Measurements from ENCODE around the gene GULP1. TPM values are rescaled to one million over a fixed set of nuclear protein-coding genes. Genes with fewer than 3 reads are reported as not detected.

The GULP1 gene
- total and polyA plus RNA-seq, 2 of the 13 experiments (the other 11 are each of a cell fraction or from before 2014, with no cell fraction given) = 0.15 TPM; not detected in 1

DNA sequence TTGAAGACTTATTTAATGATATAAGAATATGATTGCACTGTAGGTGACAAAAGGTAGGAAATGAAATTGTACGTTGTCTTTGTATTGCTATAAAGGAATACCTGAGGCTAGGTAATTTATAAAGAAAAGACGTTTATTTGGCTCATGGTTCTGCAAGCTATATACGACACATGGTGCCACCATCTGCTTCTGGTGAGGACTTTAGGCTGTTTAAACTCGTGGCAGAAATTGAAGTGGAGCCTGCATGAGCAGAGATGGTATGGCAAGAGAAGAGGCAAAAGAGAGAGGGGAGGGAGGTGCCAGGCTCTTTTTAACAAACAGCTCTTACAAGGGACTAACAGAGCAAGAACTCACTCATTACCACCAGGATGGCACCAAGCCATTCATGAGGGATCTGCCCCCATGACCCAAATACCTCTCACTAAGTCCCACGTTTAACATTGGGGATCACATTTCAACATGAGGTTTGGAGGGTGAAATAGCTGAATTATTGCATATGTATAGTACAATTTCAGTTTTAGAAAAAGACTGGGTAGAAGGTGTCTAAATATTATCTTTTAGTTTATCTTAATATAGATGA is 86.8 kb downstream of the GULP1 start (continued):
- TF ChIP-seq, protein P1, sequence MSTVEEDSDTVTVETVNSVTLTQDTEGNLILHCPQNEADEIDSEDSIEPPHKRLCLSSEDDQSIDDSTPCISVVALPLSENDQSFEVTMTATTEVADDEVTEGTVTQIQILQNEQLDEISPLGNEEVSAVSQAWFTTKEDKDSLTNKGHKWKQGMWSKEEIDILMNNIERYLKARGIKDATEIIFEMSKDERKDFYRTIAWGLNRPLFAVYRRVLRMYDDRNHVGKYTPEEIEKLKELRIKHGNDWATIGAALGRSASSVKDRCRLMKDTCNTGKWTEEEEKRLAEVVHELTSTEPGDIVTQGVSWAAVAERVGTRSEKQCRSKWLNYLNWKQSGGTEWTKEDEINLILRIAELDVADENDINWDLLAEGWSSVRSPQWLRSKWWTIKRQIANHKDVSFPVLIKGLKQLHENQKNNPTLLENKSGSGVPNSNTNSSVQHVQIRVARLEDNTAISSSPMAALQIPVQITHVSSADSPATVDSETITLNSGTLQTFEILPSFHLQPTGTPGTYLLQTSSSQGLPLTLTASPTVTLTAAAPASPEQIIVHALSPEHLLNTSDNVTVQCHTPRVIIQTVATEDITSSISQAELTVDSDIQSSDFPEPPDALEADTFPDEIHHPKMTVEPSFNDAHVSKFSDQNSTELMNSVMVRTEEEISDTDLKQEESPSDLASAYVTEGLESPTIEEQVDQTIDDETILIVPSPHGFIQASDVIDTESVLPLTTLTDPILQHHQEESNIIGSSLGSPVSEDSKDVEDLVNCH (CRISPR knock-in tag; IDR thresholded peaks at IDR 0.05) = no peak
- no peak for TF ChIP-seq PPARG (CRISPR knock-in tag; conservative IDR thresholded peaks at IDR 0.05)

GRCh38 chr2:188379748-188380147 is 88.1 kb downstream of the GULP1 start:
- DNase-seq (ENCODE audit: low spot score) = no peak
- no TSS peak for BruUV-seq (replicated peaks)
- Histone ChIP-seq H3K27me3 (ENCODE audit: control insufficient read depth in 1 of 2, insufficient read depth in 2 of 2, low read length in 2 of 2) (no peaks in the 10 kb centered on the region), H3K4me2 (ENCODE audit: low read depth, low read length) (no peak overlapping the region), H3K9ac (ENCODE audit: insufficient read depth, low read depth, low read length) (no peak overlapping the region), H3K79me2 (ENCODE audit: insufficient read depth, low read length) (no peaks in the 10 kb centered on the region), H2AFZ (ENCODE audit: low read length) (no peak overlapping the region), H3K27ac (ENCODE audit: extremely low read length, insufficient read depth, low read length) (no peak overlapping the region), H3K36me3 (replicated peaks in 1 of 2; ENCODE audit: control insufficient read depth in 1 of 2, insufficient read depth in 2 of 2, low read length in 2 of 2) (no peaks in the 10 kb centered on the region), H3K4me1 (ENCODE audit: insufficient read depth, low read length) (no peaks in the 10 kb centered on the region), H4K20me1 (ENCODE audit: insufficient read depth, low read length) (no peaks in the 10 kb centered on the region), H3K9me3 (ENCODE audit: low read length) (no peaks in the 10 kb centered on the region), H3K4me3 (replicated peaks in 1 of 3; ENCODE audit: insufficient read depth in 1 of 3, low read depth in 2 of 3, low read length in 3 of 3) (no peak overlapping the region)
- POLR2A ChIA-PET = no interaction called here
- FAIRE-seq = no peak
- intact Hi-C loops (cut with micrococcal nuclease; ENCODE audit: unreplicated experiment) (no loop called here), in situ Hi-C loops (cut with HindIII; ENCODE audit: extremely low pct_ligation_motif_present, low pct_unique_long_range_greater_than_20kb) (no loop called here)
- no peak for TF ChIP-seq ELF3 (CRISPR knock-in tag; IDR thresholded peaks at IDR 0.05)
- TF ChIP-seq GTF3A (CRISPR knock-in tag; conservative IDR thresholded peaks at IDR 0.05) = no peak
- no peak for TF ChIP-seq GABPA (IDR thresholded peaks at IDR 0.05; ENCODE audit: low read depth, low read length)
- TF ChIP-seq GABPA (CRISPR knock-in tag; IDR thresholded peaks at IDR 0.05; ENCODE audit: low read depth) = no peak
- TF ChIP-seq RORA (CRISPR knock-in tag; IDR thresholded peaks at IDR 0.05) = no peak
- TF ChIP-seq ZNF333 (CRISPR knock-in tag; IDR thresholded peaks at IDR 0.05; ENCODE audit: borderline replicate concordance) = no peak
- no peak for TF ChIP-seq FOXK1 (CRISPR knock-in tag; IDR thresholded peaks at IDR 0.05; ENCODE audit: borderline replicate concordance, low read depth)
- no peak for TF ChIP-seq ZNF747 (CRISPR knock-in tag; IDR thresholded peaks at IDR 0.05; ENCODE audit: borderline replicate concordance)
- no peak for TF ChIP-seq U2AF1 (optimal IDR thresholded peaks at IDR 0.05; ENCODE audit: low read depth, low read length)
- TF ChIP-seq ZNF484 (CRISPR knock-in tag; IDR thresholded peaks at IDR 0.05; ENCODE audit: borderline replicate concordance, low read depth) = no peak
- WGBS (ENCODE audit: low lambda C conversion rate) = 2% methylated on average over 3 of the region's 3 CpGs
- no peak for ATAC-seq
- CTCF ChIA-PET (ENCODE audit: low intra/inter-chr PET ratio, low total read pairs) = no interaction called here

Measured in HepG2 (cell line).